Tibial nerve (tissue), 4 donors: Measurements from ENCODE around the gene QRFPR. TPM values are rescaled to one million over a fixed set of nuclear protein-coding genes. Genes with fewer than 3 reads are reported as not detected.
"Not testable (repeated sequence)": the region's sequence is repeated elsewhere in the genome, so short reads cannot be mapped to it uniquely, and the experiment has no call there.

Source experiments
- DNase-seq, 2 donors: peaks; one replicate each; pipeline ENCODE4 v3.0.0-alpha.2; 2019; ENCODE audit warnings: low spot score in 2 of 2
- H3K27ac ChIP-seq, 4 donors: fragments of 200-600 bp; sonication (generic) in 3 of 4; one replicate each; pipeline ENCODE4 v1.5.1; 2017 to 2019; ENCODE audit warnings: mild to moderate bottlenecking in 1 of 4
- H3K27me3 ChIP-seq, 2 donors: fragments of 200-600 bp; sonication (generic) in 1 of 2; one replicate each; pipeline versions ENCODE4 v1.5.1 to v1.6.0; 2017 to 2019
- H3K36me3 ChIP-seq, 3 donors: fragments of 200-600 bp; sonication (generic); one replicate each; pipeline ENCODE4 v1.5.1; 2018 to 2019
- H3K4me1 ChIP-seq, 4 donors: fragments of 200-600 bp; sonication (generic) in 3 of 4; one replicate each; pipeline ENCODE4 v1.5.1; 2017 to 2019
- H3K4me3 ChIP-seq, 4 donors: fragments of 200-600 bp; sonication (generic) in 3 of 4; one replicate each; pipeline ENCODE4 v1.5.1; 2017 to 2019; ENCODE audit warnings: mild to moderate bottlenecking in 1 of 4, moderate library complexity in 1 of 4
- H3K9me3 ChIP-seq, 4 donors: fragments of 200-600 bp; sonication (generic) in 3 of 4; one replicate each; pipeline ENCODE4 v1.5.1; 2017 to 2019
- EP300 ChIP-seq, 2 donors: sonication (generic); formaldehyde crosslinking; IDR thresholded peaks; one replicate each; pipeline ENCODE4 v1.6.1; 2017; ENCODE audit warnings: antibody characterized with exemption in 2 of 2, mild to moderate bottlenecking in 1 of 2
- POLR2A ChIP-seq, 2 donors: fragments of 450-650 bp; IDR thresholded peaks; one replicate each; pipeline ENCODE4 v1.6.1; 2017; ENCODE audit warnings: antibody characterized with exemption in 2 of 2, mild to moderate bottlenecking in 2 of 2, moderate library complexity in 2 of 2
- WGBS, 2 donors: methylation state at CpG; one replicate each; pipeline ENCODE4 v1.1.5; 2018; 5-methylcytosine and 5-hydroxymethylcytosine counted together
- total RNA-seq, 4 donors: library from RNA; depleted of rRNA; stranded (reverse); fragments of >200 nt; gene quantifications; one replicate each; pipeline ENCODE4 v1.1.0, GENCODE V29; 2016
- TF ChIP-seq, protein P1 (sequence below), 5 experiments: fragments of 200-600 bp in 3 of 5; fragments of 450-650 bp in 2 of 5; sonication (generic) in 3 of 5; IDR thresholded peaks; one replicate each; pipeline ENCODE4 v1.5.1; 2016 to 2019; ENCODE audit warnings: antibody characterized with exemption in 5 of 5, mild to moderate bottlenecking in 3 of 5, moderate library complexity in 2 of 5

QRFPR gene
- total RNA-seq, 4 donors from 2014 or later = not detected

DNA sequence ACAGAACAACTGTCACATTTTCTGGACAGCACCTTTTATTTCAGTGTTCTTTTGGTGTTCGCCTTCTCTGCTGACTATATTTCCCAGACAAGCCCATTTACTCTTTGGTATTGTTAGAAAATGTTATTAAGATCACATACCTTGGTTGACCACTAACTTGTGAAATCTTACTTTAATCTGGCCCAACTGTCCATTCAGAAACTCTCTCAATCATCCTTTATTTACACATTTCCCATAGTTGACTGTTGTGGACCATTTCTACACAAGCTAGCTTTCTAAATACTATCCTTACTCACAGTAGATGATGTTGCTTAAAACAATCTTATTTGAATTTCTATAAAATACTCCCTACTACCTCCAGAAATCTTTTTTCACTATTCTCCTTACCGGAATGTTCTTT lies 64.7 kb downstream of the QRFPR start:
- TF ChIP-seq EP300 (IDR thresholded peaks at IDR 0.05) (no peak), POLR2A (IDR thresholded peaks at IDR 0.05) (no peak)
- TF ChIP-seq, protein P1, sequence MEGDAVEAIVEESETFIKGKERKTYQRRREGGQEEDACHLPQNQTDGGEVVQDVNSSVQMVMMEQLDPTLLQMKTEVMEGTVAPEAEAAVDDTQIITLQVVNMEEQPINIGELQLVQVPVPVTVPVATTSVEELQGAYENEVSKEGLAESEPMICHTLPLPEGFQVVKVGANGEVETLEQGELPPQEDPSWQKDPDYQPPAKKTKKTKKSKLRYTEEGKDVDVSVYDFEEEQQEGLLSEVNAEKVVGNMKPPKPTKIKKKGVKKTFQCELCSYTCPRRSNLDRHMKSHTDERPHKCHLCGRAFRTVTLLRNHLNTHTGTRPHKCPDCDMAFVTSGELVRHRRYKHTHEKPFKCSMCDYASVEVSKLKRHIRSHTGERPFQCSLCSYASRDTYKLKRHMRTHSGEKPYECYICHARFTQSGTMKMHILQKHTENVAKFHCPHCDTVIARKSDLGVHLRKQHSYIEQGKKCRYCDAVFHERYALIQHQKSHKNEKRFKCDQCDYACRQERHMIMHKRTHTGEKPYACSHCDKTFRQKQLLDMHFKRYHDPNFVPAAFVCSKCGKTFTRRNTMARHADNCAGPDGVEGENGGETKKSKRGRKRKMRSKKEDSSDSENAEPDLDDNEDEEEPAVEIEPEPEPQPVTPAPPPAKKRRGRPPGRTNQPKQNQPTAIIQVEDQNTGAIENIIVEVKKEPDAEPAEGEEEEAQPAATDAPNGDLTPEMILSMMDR (IDR thresholded peaks at IDR 0.05) = no peak
- H3K4me1 ChIP-seq = no peaks in the 10 kb centered on the region
- no peak for DNase-seq
- 89 to 92% methylated on average over 2 of the region's 2 CpGs for WGBS, 2 donors
- no peak overlapping the region for H3K4me3 ChIP-seq
- no peaks in the 10 kb centered on the region for H3K36me3 ChIP-seq
- no peak overlapping the region for H3K27ac ChIP-seq
- no peaks in the 10 kb centered on the region for H3K9me3 ChIP-seq
- H3K27me3 ChIP-seq = no peaks in the 10 kb centered on the region

DNA sequence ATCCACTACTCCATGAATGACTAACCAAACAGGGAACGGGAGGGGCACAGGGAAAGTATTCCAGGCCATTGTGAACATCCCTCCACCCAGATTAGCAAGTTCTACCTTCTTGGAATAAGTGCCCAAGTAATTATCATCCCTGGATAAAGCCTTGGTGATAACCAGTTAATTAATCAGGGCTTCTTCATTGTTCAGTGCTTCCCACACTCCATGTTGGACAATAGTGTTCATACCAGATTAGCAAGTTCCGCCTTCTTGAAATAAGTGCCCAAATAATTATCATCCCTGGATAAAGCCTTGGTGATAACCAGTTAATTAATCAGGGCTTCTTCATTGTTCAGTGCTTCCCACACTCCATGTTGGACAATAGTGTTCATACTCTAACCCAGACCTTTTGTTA lies 67.4 kb downstream of the QRFPR start:
- not testable (repeated sequence) for H3K4me1 ChIP-seq, DNase-seq, H3K27me3 ChIP-seq, H3K9me3 ChIP-seq, H3K4me3 ChIP-seq, H3K36me3 ChIP-seq, H3K27ac ChIP-seq
- 73 to 91% methylated on average over 2 of the region's 2 CpGs for WGBS, 2 donors

DNA sequence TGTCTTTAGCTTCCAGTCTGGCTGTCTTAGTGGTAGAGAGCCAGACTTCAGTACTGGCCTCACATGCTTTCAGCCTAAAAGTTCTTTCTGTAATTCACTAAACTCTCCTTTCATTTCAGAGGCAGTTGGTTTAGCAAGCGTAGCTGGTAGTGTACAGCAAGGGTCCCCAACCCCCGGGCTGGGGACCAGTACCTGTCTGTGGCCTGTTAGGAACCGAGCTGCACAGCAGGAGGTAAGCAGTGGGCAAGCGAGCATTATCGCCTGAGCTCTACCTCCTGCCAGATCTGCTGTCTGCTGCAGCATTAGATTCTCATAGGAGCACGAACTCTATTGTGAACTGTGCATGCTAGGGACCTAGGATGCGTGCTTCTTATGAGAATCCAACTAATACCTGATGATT lies 72.0 kb downstream of the QRFPR start:
- no peaks in the 10 kb centered on the region for H3K36me3 ChIP-seq
- no peak overlapping the region for H3K27ac ChIP-seq
- no peak for DNase-seq
- no peak overlapping the region for H3K4me3 ChIP-seq
- 70 to 71% methylated on average over 7 of the region's 7 CpGs for WGBS, 2 donors
- TF ChIP-seq, protein P1 (IDR thresholded peaks at IDR 0.05) = no peak
- TF ChIP-seq EP300 (IDR thresholded peaks at IDR 0.05) (no peak), POLR2A (IDR thresholded peaks at IDR 0.05) (no peak)
- no peaks in the 10 kb centered on the region for H3K27me3 ChIP-seq
- H3K4me1 ChIP-seq = no peaks in the 10 kb centered on the region
- no peaks in the 10 kb centered on the region for H3K9me3 ChIP-seq

DNA sequence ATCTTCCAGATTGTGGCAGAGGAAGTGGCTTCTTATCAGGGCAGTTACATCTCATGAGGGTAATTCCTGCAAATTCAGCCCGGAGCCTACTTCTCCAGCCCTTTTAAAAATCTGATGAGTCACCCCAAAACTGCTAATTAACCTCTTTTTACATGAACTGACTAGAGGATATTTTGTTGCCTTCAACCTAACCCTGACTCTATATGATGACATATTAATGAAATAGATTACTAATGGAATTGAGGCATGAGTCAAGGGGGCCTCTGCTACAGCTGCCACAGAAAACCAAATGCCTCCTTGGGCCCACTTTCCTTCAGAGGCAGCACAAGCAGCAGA lies 72.5 kb downstream of the QRFPR start:
- TF ChIP-seq EP300 (IDR thresholded peaks at IDR 0.05) (no peak), POLR2A (IDR thresholded peaks at IDR 0.05) (no peak)
- TF ChIP-seq, protein P1 (IDR thresholded peaks at IDR 0.05) = no peak
- WGBS, 2 donors = 43 to 45% methylated on average over 1 of the region's 1 CpG

DNA sequence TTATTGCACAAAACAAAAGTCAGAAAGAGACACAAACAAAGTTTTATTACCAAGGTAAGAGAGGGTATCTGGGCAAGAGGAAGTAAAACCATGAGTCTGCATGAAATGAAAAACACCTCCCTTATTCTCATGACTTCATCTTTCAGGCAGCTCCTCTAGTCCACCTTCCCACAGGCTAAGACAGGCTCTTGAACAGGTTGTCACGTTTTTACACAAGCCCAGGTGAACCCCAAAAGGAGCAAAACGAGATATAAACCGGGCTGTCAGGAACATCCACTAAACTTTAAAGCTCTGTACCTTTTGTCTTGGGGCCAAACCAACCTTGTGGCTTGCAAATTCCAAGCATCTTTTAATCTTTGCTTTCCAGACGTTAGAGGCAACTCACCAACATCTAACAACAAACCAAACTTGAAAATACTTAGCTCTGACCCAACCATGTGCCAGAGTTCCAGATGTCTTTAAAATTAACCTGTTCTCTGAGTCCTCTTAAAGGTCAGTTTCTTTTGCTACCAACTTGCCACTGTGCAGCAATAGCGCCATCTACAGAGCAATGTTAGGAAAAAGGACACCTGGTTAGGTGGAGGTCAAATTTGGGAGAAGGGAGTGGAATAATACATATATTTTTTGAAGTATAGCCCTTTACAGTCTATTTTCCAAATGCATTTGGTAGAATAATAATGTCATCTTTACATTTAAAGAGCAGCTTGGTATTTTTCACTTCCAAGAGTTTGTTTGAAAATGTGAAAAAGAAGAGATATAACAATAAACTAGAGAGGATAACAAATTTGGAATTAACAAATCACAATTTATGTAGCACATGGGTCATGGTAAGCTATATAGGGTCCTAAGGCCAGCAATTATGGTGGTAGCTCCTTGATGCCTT lies 73.1 kb downstream of the QRFPR start:
- H3K9me3 ChIP-seq = no peaks in the 10 kb centered on the region
- no peaks in the 10 kb centered on the region for H3K27me3 ChIP-seq
- 30 to 35% methylated on average over 5 of the region's 5 CpGs for WGBS, 2 donors
- H3K36me3 ChIP-seq = no peaks in the 10 kb centered on the region
- no peak overlapping the region for H3K27ac ChIP-seq
- no peak for DNase-seq
- no peaks in the 10 kb centered on the region for H3K4me1 ChIP-seq
- H3K4me3 ChIP-seq = no peak overlapping the region
- no peak for TF ChIP-seq EP300 (IDR thresholded peaks at IDR 0.05)
- TF ChIP-seq, protein P1 (IDR thresholded peaks at IDR 0.05) = peak in 1 of 5 experiments; percentile 23

More for the DNA sequence above, 72.5 kb downstream of the QRFPR start:
- Histone ChIP-seq H3K4me1 (no peaks in the 10 kb centered on the region), H3K36me3 (no peaks in the 10 kb centered on the region), H3K27ac (no peak overlapping the region), H3K9me3 (no peaks in the 10 kb centered on the region), H3K4me3 (no peak overlapping the region), H3K27me3 (no peaks in the 10 kb centered on the region)
- no peak for DNase-seq
